DND-41 (cell line): Measurements from ENCODE around the gene TCF7L2.

Experiments used
- ATAC-seq: fragments of 200-7000 bp; cut with Tn5 transposase; 3 replicates; pipeline ENCODE4 v1.9.1; 2021; ENCODE audit warnings: low read depth; ENCODE audit not compliant: insufficient read depth
- DNase-seq: peaks from one replicate; pipeline ENCODE4 v3.0.0-alpha.2; 2020
- H2AFZ ChIP-seq: 2 replicates; pipeline ENCODE4 v1.6.0; 2012; ENCODE audit warnings: low read depth, low read length
- H3K27ac ChIP-seq: 2 replicates; pipeline ENCODE4 v1.5.1; 2012; ENCODE audit warnings: low read length, inconsistent platforms
- H3K27me3 ChIP-seq: fragments of 200-600 bp; sonication (generic); 2 replicates; pipeline ENCODE4 v1.6.0; 2012; ENCODE audit warnings: low read length, mild to moderate bottlenecking, inconsistent platforms; ENCODE audit not compliant: insufficient read depth, poor library complexity
- H3K36me3 ChIP-seq: 2 replicates; pipeline ENCODE4 v1.5.1; 2012; ENCODE audit warnings: low read length, inconsistent platforms; ENCODE audit not compliant: insufficient read depth
- H3K4me1 ChIP-seq: 2 replicates; pipeline ENCODE4 v1.5.1; 2012; ENCODE audit warnings: mild to moderate bottlenecking, low read length; ENCODE audit not compliant: insufficient read depth
- H3K4me2 ChIP-seq: 2 replicates; pipeline ENCODE4 v1.6.0; 2012; ENCODE audit warnings: mild to moderate bottlenecking, moderate library complexity, low read length, inconsistent platforms; ENCODE audit not compliant: insufficient read depth
- H3K4me3 ChIP-seq, 2 experiments: fragments of 200-600 bp in 1 of 2; shearing (Covaris generic) in 1 of 2; 2 replicates each; pipeline ENCODE4 v1.5.1; 2012 to 2016; ENCODE audit warnings: inconsistent platforms in 2 of 2, low read length in 2 of 2, mild to moderate bottlenecking in 2 of 2, low read depth in 1 of 2, moderate library complexity in 1 of 2
- H3K79me2 ChIP-seq: 2 replicates; pipeline ENCODE4 v1.6.0; 2012; ENCODE audit warnings: low read length, inconsistent platforms; ENCODE audit not compliant: insufficient read depth
- H3K9ac ChIP-seq: 2 replicates; pipeline ENCODE4 v1.6.0; 2012; ENCODE audit warnings: low read depth, mild to moderate bottlenecking, inconsistent platforms, low read length, moderate library complexity
- H3K9me3 ChIP-seq: 2 replicates; pipeline ENCODE4 v1.5.1; 2012; ENCODE audit warnings: low read length, moderate library complexity, mild to moderate bottlenecking, inconsistent platforms; ENCODE audit not compliant: insufficient read depth, severe bottlenecking
- H4K20me1 ChIP-seq: 2 replicates; pipeline ENCODE4 v1.6.0; 2012; ENCODE audit warnings: low read length; ENCODE audit not compliant: insufficient read depth
- CTCF ChIP-seq: IDR thresholded peaks from 2 replicates; pipeline ENCODE4 v1.5.1; 2012; ENCODE audit warnings: borderline replicate concordance, low read length, moderate library complexity, mild to moderate bottlenecking; ENCODE audit not compliant: poor library complexity, severe bottlenecking; ENCODE audit errors: extremely low read depth
- EZH2 ChIP-seq: IDR thresholded peaks from 3 replicates; pipeline ENCODE4 v1.6.1; 2012; ENCODE audit warnings: borderline replicate concordance, low read depth, mild to moderate bottlenecking, moderate library complexity, low read length, inconsistent platforms; ENCODE audit not compliant: severe bottlenecking

Gene TCF7L2

GRCh38 chr10:113037218-113037617 lies 87.2 kb downstream of the TCF7L2 start:
- H3K9me3 ChIP-seq = no peaks in the 10 kb centered on the region
- H3K4me1 ChIP-seq = no peaks in the 10 kb centered on the region
- H4K20me1 ChIP-seq = peaks cover 23% of the 10 kb centered on the region
- no peak overlapping the region for H3K9ac ChIP-seq
- no peak overlapping the region for H2AFZ ChIP-seq
- H3K27ac ChIP-seq = no peak overlapping the region
- TF ChIP-seq CTCF (no peak), EZH2 (no peak)
- H3K36me3 ChIP-seq = peaks cover 19% of the 10 kb centered on the region
- DNase-seq (no peak), ATAC-seq (no peak)
- no peak overlapping the region for H3K4me2 ChIP-seq
- H3K79me2 ChIP-seq = peaks cover 51% of the 10 kb centered on the region
- no peak overlapping the region for H3K4me3 ChIP-seq
- H3K27me3 ChIP-seq = no peaks in the 10 kb centered on the region

DNA sequence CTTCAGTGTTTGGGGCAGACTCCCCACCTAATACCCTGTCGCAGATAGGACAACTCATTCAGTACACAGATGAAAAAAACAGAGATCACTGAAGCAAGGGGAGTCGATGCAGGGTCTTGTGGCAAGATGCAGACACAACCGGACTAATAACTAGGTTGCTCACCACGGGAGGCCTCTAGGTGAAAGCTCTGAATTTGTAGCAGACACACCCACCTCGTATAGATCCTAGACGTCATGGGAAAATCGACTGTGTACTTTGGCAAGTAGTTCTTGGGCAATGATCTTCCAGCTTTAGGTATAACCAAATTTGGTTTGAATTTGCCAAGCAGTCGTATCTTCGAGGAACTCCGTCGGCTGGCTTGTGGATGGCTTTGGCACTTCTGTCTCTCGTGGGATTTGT lies 88.1 kb downstream of the TCF7L2 start:
- Histone ChIP-seq H3K9me3 (no peaks in the 10 kb centered on the region), H3K27ac (no peak overlapping the region), H3K36me3 (peaks cover 25% of the 10 kb centered on the region), H3K4me2 (no peak overlapping the region), H4K20me1 (peaks cover 28% of the 10 kb centered on the region), H3K79me2 (peaks cover 47% of the 10 kb centered on the region), H3K4me3 (no peak overlapping the region), H3K4me1 (no peaks in the 10 kb centered on the region), H3K27me3 (no peaks in the 10 kb centered on the region), H3K9ac (no peak overlapping the region), H2AFZ (no peak overlapping the region)
- TF ChIP-seq EZH2 (no peak), CTCF (no peak)
- no peak for DNase-seq
- no peak for ATAC-seq

DNA sequence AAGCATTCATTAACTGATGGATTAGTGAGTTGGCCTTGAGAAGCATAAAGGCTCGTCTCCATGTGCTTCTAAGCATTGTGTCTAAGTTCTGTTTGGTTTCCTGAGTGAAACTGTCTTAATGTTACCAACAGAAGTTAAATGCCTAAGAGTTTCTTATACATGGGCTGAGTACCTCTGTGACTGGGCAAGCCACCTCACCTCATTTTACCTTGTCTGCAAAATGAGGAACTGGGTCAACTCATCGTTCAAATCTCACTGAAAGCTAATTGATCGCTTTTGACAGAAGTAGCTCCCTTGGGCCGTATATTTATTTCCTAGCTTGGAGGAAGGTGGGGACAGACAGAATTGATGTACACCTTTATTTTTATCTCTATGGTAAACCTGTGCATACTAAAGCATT lies 88.9 kb downstream of the TCF7L2 start:
- Histone ChIP-seq H3K9me3 (no peaks in the 10 kb centered on the region), H3K79me2 (peaks cover 42% of the 10 kb centered on the region), H3K4me2 (no peak overlapping the region), H3K9ac (no peak overlapping the region), H3K27me3 (no peaks in the 10 kb centered on the region), H3K27ac (no peak overlapping the region), H3K4me3 (no peak overlapping the region), H3K4me1 (no peaks in the 10 kb centered on the region), H2AFZ (no peak overlapping the region), H4K20me1 (peaks cover 24% of the 10 kb centered on the region), H3K36me3 (peaks cover 25% of the 10 kb centered on the region)
- ATAC-seq (no peak), DNase-seq (no peak)
- TF ChIP-seq EZH2 (no peak), CTCF (no peak)

GRCh38 chr10:113041324-113041723 lies 91.3 kb downstream of the TCF7L2 start:
- no peak for ATAC-seq
- Histone ChIP-seq H3K79me2 (peaks cover 47% of the 10 kb centered on the region), H3K4me3 (no peak overlapping the region), H3K9ac (no peak overlapping the region), H3K4me1 (no peaks in the 10 kb centered on the region), H3K27ac (no peak overlapping the region), H4K20me1 (peaks cover 35% of the 10 kb centered on the region), H3K36me3 (peaks cover 25% of the 10 kb centered on the region), H2AFZ (no peak overlapping the region), H3K4me2 (no peak overlapping the region), H3K27me3 (no peaks in the 10 kb centered on the region), H3K9me3 (no peaks in the 10 kb centered on the region)
- TF ChIP-seq CTCF (no peak), EZH2 (no peak)
- no peak for DNase-seq
